ENCODE data around the gene FUT9. TPM values are rescaled to one million over a fixed set of nuclear protein-coding genes. Genes with fewer than 3 reads are reported as not detected.

The FUT9 gene
- total RNA-seq, 2 donors from 2014 or later, result not detected

- ATAC-seq, result no peak
Observed at GRCh38 chr6:96157018-96157565, 141.3 kb downstream of the FUT9 start.

GRCh38 chr6:96162711-96163120 lies 146.9 kb downstream of the FUT9 start:
- no peak for DNase-seq
- no peak for ATAC-seq
- intact Hi-C loops (cut with DNase I), result no loop called here

More at GRCh38 chr6:96157018-96157565, 141.3 kb downstream of the FUT9 start:
- intact Hi-C loops (cut with DNase I), result no loop called here
- DNase-seq, result no peak

GRCh38 chr6:96164802-96165201 lies 149.0 kb downstream of the FUT9 start:
- intact Hi-C loops (cut with DNase I), result no loop called here
- DNase-seq (no peak), ATAC-seq (no peak)

GRCh38 chr6:96171112-96171511 lies 155.3 kb downstream of the FUT9 start:
- intact Hi-C loops (cut with DNase I), result no loop called here
- ATAC-seq (no peak), DNase-seq (no peak)

GRCh38 chr6:96184798-96185197 lies 169.0 kb downstream of the FUT9 start:
- intact Hi-C loops (cut with DNase I), result no loop called here
- no peak for ATAC-seq
- DNase-seq, result no peak

- DNase-seq (no peak), ATAC-seq (no peak)
- intact Hi-C loops (cut with DNase I), result no loop called here
Observed at GRCh38 chr6:96186094-96186493, 170.3 kb downstream of the FUT9 start.

- intact Hi-C loops (cut with DNase I), result no loop called here
- ATAC-seq (no peak), DNase-seq (no peak)
Observed at GRCh38 chr6:96186516-96187195, 170.9 kb downstream of the FUT9 start.

GRCh38 chr6:96194675-96195074 lies 178.9 kb downstream of the FUT9 start:
- intact Hi-C loops (cut with DNase I), result no loop called here
- DNase-seq (no peak), ATAC-seq (no peak)

GRCh38 chr6:96195272-96195671 lies 179.5 kb downstream of the FUT9 start:
- intact Hi-C loops (cut with DNase I), result no loop called here
- no peak for ATAC-seq
- DNase-seq, result no peak

- intact Hi-C loops (cut with DNase I), result no loop called here
- no peak for ATAC-seq
- DNase-seq, result no peak
Observed at GRCh38 chr6:96196633-96197032, 180.9 kb downstream of the FUT9 start.

- DNase-seq, result no peak
- no peak for ATAC-seq
- intact Hi-C loops (cut with DNase I), result no loop called here
Observed at GRCh38 chr6:96197241-96197640, 181.5 kb downstream of the FUT9 start.

GRCh38 chr6:96202571-96202970 lies 186.8 kb downstream of the FUT9 start:
- ATAC-seq, result no peak
- intact Hi-C loops (cut with DNase I), result no loop called here
- DNase-seq, result no peak

- intact Hi-C loops (cut with DNase I), result no loop called here
- DNase-seq (no peak), ATAC-seq (no peak)
Observed at GRCh38 chr6:96211341-96211740, 195.6 kb downstream of the FUT9 start.

- no peak for DNase-seq
- no peak for ATAC-seq
- intact Hi-C loops (cut with DNase I), result no loop called here
Observed at GRCh38 chr6:96212066-96212465, 196.3 kb downstream of the FUT9 start.

- no peak for DNase-seq
- no peak for ATAC-seq
- intact Hi-C loops (cut with DNase I), result no loop called here
Observed at GRCh38 chr6:96213784-96214183, 198.0 kb downstream of the FUT9 start.

GRCh38 chr6:96223695-96224094 lies 207.9 kb downstream of the FUT9 start:
- ATAC-seq, result no peak
- intact Hi-C loops (cut with DNase I), result no loop called here
- no peak for DNase-seq

- no peak for ATAC-seq
- intact Hi-C loops (cut with DNase I), result no loop called here
Observed at GRCh38 chr6:96227135-96227534, 211.4 kb downstream of the FUT9 start.

GRCh38 chr6:96234444-96234843 lies 218.7 kb downstream of the FUT9 start:
- intact Hi-C loops (cut with DNase I), result no loop called here
- no peak for ATAC-seq
- DNase-seq, result no peak

More at GRCh38 chr6:96227135-96227534, 211.4 kb downstream of the FUT9 start:
- DNase-seq, result no peak

GRCh38 chr6:96235927-96236326 lies 220.2 kb downstream of the FUT9 start:
- intact Hi-C loops (cut with DNase I), result no loop called here
- DNase-seq (no peak), ATAC-seq (no peak)

- ATAC-seq (no peak), DNase-seq (no peak)
- intact Hi-C loops (cut with DNase I), result no loop called here
Observed at GRCh38 chr6:96236471-96236870, 220.7 kb downstream of the FUT9 start.

GRCh38 chr6:96237638-96238347 lies 222.0 kb downstream of the FUT9 start:
- ATAC-seq (no peak), DNase-seq (no peak)
- intact Hi-C loops (cut with DNase I), result no loop called here
